Activated T-cell treated with anti-CD3 and anti-CD28 coated beads, Interleukin-2, amount 50 U/mL, for 48 hours (primary cell): ENCODE data around the gene PALD1.
"Not testable (repeated sequence)": the region's sequence is repeated elsewhere in the genome, so short reads cannot be mapped to it uniquely, and the experiment has no call there.

Experiments
- DNase-seq, 2 experiments: peaks; one replicate each; pipeline ENCODE4 v3.0.0-alpha.2; 2020

PALD1 gene

GRCh38 chr10:70575874-70576802 is 97.6 kb downstream of the PALD1 start:
- DNase-seq, result peak in 1 of 2 experiments; percentile 40

DNA sequence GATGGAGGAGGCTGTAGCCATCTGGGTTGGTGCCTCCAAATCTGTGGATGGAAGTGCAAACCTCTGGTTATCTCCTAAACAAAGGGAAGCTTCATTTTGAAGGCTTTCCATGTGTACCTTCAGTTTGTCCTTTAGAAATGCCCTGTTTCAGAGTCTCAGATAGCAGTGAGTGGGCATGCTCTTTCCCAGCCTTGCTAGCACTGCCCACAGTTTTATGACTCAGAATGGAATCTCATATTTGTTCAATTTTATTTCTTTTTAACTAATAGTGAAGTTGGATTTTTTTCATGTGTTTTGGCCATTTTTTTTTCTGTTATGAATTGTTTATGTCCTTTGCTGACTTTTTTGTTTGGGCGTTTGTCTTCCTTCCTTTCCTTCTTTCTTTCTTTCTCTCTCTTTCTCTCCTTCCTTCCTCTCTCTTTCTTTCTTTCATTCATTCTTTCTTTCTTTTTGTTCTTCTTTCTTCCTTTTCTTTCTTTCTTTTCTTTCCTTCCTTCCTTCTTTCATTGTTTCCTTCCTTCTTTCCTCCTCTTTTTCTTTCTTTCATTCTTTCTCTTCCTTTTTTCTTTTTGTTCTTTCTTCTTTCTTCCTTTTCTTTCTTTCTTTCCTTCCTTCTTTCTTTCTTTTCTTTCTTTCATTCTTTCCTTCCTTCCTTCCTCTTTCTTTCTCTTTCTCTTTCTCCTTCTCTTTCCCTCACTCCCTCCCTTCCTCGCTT is 98.4 kb downstream of the PALD1 start:
- peak in 1 of 2 experiments; percentile 32 for DNase-seq

DNA sequence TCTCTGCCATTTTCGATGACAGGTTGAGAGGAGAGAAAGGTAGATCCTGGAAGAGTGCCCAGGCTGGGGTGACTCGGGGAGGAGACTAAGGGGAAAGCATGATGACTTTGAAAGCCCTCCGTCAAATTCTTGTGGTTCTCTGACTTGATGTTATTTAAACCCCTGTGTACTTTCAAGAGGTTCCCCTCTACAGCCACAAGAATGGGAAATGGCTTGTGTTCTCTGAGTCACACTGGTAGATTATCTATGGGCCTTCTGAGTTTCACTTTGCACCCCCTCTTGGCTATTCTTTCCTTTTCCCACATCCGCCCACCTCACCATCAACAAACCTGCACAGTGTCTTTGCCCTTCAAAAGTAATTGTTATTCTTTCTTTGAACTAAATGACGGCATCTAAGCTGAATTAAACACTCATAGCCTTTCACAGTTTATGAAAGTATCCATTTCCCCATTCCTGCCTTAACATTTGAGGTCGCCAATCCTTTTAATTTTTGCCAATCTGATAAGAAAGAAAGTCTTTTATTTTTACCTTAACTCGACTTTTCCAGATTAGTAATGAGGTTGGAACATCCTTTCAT is 99.9 kb downstream of the PALD1 start:
- DNase-seq, result peak; percentile 79 to 82

DNA sequence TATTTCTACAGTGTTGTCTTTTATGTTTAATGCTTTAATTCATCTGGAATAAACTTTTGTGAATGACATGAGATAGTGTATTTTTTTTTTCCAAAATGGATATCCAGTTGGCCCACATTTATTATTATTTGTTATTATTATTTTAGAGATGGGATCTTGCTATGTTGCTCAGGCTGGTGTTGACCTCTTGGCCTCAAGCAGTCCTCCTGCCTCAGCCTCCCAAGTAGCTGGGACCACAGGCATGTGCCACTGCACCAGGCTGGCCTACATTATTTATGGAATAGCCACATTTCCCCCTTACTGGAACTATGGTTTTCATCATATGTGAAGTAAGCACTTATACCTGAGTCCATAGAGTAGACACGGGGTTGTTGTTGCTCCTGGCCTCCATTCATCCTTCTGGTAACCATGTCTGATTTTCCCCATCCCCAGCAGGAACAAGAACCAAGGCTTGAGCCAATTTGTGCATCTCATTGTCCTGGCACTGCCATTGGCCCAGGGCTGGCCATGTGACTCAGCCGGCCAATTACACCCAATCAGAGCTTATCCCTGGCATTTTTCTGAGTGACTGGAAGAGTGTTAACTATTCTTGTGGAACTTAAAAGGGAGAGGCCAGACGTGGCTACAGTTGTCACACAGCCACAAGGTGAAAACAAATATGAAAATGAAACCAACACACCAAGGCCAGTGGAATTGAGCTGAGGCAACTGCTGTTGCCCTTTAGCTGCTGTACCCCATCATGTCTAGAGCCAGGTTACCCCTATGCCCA is 100.9 kb downstream of the PALD1 start:
- DNase-seq, result peak; percentile 40 to 43

- not testable (repeated sequence) for DNase-seq
Observed at GRCh38 chr10:70581176-70581575, 102.6 kb downstream of the PALD1 start.

- DNase-seq, result no peak
Observed at GRCh38 chr10:70582793-70583668, 104.5 kb downstream of the PALD1 start.

GRCh38 chr10:70583669-70584037 is 105.1 kb downstream of the PALD1 start:
- no peak for DNase-seq

DNA sequence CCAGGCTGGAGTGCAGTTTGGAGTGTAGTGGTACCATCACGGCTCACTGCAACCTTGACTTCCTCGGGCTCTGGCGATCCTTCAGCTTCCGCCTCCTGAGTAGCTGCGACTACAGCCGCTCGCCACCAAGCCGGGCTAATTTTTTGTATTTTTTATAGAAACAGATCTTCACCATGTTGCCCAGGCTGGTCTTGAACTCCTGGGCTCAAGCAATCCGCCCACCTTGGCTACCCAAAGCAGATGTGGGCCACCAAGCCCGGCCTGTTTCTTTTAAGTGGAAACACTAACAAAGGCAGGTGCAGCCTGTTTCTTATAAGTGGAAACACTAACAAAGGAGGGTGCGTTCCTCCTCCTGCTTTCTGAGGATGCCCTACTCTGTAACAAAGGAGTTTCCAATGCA is 105.8 kb downstream of the PALD1 start:
- no peak for DNase-seq

DNA sequence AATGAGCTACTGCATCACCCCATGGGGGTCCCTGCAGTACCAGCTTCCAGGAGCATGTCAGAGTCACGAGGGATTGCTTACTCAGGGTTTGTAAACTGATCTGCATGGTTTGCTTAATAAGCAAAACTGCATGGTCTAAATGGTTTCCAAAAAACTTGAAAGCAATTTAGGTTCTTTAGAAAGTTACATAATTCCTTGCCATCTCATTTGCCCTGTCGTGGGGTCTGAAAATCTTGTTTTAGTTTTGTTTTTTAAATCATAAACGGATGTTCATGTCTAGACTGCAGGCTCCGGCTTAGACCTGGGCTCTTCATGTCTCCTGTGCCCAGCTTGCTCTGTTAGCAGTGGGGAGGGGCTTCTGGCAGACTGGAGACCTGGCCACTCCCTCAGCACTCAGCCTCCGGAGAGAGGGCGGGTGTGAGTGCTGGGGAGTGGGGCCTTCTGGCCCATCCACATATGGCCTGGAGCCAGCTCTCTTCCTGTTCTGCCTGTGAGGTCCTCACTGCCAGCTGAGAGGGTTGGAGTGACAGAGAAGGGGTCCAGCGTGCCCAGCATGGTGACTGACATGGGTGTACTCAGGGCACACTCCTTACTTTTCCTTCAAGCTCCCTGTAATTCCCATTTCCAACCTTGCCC is 106.5 kb downstream of the PALD1 start:
- no peak for DNase-seq

GRCh38 chr10:70585578-70586169 is 107.1 kb downstream of the PALD1 start:
- no peak for DNase-seq

GRCh38 chr10:70586348-70586930 is 107.9 kb downstream of the PALD1 start:
- DNase-seq, result no peak

DNA sequence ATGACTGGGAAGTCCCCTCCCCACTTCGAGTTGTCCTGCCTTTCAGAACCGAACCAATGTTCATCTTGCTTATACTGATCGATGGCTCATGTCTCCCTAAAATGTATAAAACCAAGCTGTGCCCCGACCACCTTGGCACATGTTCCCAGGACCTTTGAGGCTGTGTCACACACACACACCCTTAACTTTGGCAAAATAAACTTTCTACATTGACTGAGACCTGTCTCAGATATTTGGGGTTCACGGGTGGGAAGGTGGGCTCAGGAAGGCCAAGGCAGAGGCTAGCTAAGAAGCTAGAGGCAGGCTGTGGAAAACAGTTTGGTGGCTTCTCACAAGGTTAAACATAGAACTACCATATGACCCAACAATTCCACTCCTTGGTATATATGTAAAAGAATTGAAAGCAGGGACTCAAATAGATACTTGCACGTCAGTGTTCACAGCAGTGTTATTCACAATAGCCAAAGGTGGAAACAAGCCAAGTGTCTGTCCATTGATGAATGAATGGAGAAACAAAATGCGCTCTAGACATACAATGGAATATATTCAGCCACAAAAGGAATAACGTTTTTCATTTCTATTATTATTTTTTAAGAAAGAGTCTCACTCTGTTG is 108.6 kb downstream of the PALD1 start:
- peak; percentile 39 to 50 for DNase-seq

- DNase-seq, result peak in 1 of 2 experiments; percentile 14
Observed at GRCh38 chr10:70588255-70588654, 109.7 kb downstream of the PALD1 start.

- DNase-seq, result peak; percentile 11 to 17
Observed at GRCh38 chr10:70588859-70589570, 110.4 kb downstream of the PALD1 start.

- peak in 1 of 2 experiments; percentile 1 for DNase-seq
Observed at GRCh38 chr10:70589762-70590654, 111.4 kb downstream of the PALD1 start.

DNA sequence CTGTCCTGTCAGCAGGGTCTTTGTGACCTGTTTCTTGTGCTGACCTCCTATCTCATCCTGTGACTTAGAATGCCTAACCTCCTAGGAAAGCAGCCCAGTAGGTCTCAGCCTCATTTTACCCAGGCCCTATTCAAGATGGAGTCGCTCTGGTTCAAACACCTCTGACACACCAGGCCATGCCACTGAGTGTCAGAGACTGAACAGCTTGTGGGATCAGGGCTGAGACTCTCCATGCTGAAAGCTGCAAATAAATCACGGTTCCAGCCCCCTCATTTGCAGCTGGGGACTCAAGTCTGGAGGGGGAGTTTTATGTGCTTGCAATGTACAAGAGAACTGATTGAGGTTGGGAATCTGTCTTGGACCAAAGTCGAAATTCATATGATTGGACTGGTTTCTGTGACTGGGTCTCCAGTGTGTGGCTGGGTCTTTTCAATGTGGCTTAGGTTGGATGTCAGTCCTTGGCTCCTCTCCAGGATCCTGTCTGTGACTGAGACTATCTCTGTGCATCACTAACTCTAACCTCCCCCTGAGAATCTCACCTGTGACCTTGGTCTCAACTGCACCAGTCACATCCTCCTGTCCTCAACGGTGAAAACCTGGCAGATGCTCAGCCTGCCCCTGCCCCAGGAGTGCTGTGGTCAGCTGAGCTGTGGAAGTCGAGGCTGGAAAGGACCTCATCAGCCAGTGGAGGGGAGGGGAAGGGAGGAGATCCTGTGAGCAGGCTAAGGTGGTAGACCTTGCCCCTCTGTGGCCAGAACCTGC is 112.3 kb downstream of the PALD1 start:
- DNase-seq, result peak; percentile 12 to 16

DNA sequence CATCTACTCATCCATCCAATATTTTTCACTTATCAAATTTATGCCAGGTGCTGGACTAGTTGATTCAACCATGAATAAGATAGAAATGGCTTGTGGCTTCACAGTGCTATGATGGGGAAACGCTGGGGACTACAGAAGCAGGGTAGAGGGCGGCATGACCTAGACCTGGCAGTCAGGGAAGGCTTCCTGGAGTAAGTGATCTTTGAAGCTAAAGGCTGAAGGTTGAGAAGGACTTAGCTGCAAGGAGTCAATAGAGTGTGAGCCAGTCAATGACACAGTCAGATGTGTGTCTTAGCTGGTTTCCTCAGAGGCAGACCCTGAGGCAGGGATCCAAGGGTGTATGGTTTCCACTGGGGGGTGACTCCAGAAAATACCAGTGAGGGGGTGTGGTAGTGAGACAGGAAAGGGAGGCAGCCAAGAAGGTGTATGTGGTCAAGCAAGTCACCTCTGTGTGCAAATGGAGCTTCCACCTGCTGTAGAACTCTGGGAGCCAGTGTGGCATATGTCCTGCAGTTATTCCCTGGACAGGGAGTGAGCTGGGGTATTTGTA is 113.7 kb downstream of the PALD1 start:
- DNase-seq, result peak; percentile 11 to 15
